HEK293T (cell line): ENCODE results near the gene PANX1.
A peak's percentile ranks its signal among the peaks of the same experiment; 100 is the strongest.

Experiments used
- CTCF ChIA-PET: fragments of 350-600 bp; formaldehyde crosslinking; extraction: SDS; loops from one replicate; lab custom pipeline; 2021; ENCODE audit warnings: antibody characterized with exemption, inconsistent platforms; lab: Yijun Ruan, JAX
- POLR2A ChIA-PET: fragments of 350-600 bp; formaldehyde crosslinking; extraction: SDS; loops from one replicate; lab custom pipeline; 2020; ENCODE audit warnings: antibody characterized with exemption, inconsistent platforms; lab: Yijun Ruan, JAX
- DNase-seq: peaks from one replicate; pipeline ENCODE4 v3.0.0; 2012; ENCODE audit warnings: mixed read lengths; ENCODE audit errors: extremely low spot score
- ARNT ChIP-seq: fragments of 450-650 bp; IDR thresholded peaks from 2 replicates; pipeline ENCODE4 v1.6.1; 2017; ENCODE audit warnings: mild to moderate bottlenecking
- BHLHE40 ChIP-seq: fragments of 450-650 bp; IDR thresholded peaks from 2 replicates; pipeline ENCODE4 v1.6.1; 2016; ENCODE audit warnings: mild to moderate bottlenecking, moderate library complexity, borderline replicate concordance
- CTBP1 ChIP-seq: fragments of 450-650 bp; IDR thresholded peaks from 2 replicates; pipeline ENCODE4 v1.6.1; 2016; ENCODE audit warnings: borderline replicate concordance
- ELF4 ChIP-seq: fragments of 450-650 bp; IDR thresholded peaks from 2 replicates; pipeline ENCODE4 v1.6.1; 2017; ENCODE audit warnings: antibody characterized with exemption
- FOXA1 ChIP-seq: fragments of 450-650 bp; IDR thresholded peaks from 2 replicates; pipeline ENCODE4 v1.6.1; 2016; ENCODE audit warnings: mild to moderate bottlenecking
- FOXK2 ChIP-seq: fragments of 450-650 bp; IDR thresholded peaks from 2 replicates; pipeline ENCODE4 v1.6.1; 2016; ENCODE audit warnings: mild to moderate bottlenecking
- FOXM1 ChIP-seq: fragments of 450-650 bp; IDR thresholded peaks from 2 replicates; pipeline ENCODE4 v1.6.1; 2017; ENCODE audit warnings: mild to moderate bottlenecking, borderline replicate concordance
- HDGF ChIP-seq: fragments of 450-650 bp; IDR thresholded peaks from 2 replicates; pipeline ENCODE4 v1.6.1; 2017; ENCODE audit warnings: antibody characterized with exemption, borderline replicate concordance
- L3MBTL2 ChIP-seq: fragments of 450-650 bp; conservative IDR thresholded peaks from 2 replicates; pipeline ENCODE4 v1.6.1; 2016; ENCODE audit warnings: mild to moderate bottlenecking
- NFRKB ChIP-seq: fragments of 450-650 bp; IDR thresholded peaks from 2 replicates; pipeline ENCODE4 v1.6.1; 2016; ENCODE audit warnings: mild to moderate bottlenecking, moderate library complexity
- PKNOX1 ChIP-seq: fragments of 450-650 bp; IDR thresholded peaks from 2 replicates; pipeline ENCODE4 v1.6.1; 2016
- SP1 ChIP-seq: fragments of 450-650 bp; IDR thresholded peaks from 2 replicates; pipeline ENCODE4 v1.6.1; 2017
- TARDBP ChIP-seq: fragments of 450-650 bp; IDR thresholded peaks from 2 replicates; pipeline ENCODE4 v1.6.1; 2016
- ZNF384 ChIP-seq: fragments of 450-650 bp; IDR thresholded peaks from 2 replicates; pipeline ENCODE4 v1.6.1; 2016

The PANX1 gene

GRCh38 chr11:94128291-94128745 lies 323 bp upstream of the PANX1 start:
- ChIA-PET POLR2A (interaction anchor here (1.0 to 2.7 kb wide), 12 partner anchors 9 to 416 kb away, joined by 3 to 19 read pairs (median 4); partner anchors contain the start of gene MED17), CTCF (interaction anchor here (0.7 to 2.2 kb wide), 2 partner anchors 11 to 43 kb away, joined by 3 to 6 read pairs; no protein-coding TSS in a partner anchor)
- peak; percentile 42 for DNase-seq
- TF ChIP-seq FOXM1: no peak
- TF ChIP-seq L3MBTL2: peak; percentile 89

GRCh38 chr11:94129512-94130297 lies 1.1 kb downstream of the PANX1 start:
- TF ChIP-seq SP1 (no peak), ELF4 (no peak), CTBP1 (no peak), ARNT (no peak), TARDBP (no peak), BHLHE40 (no peak), PKNOX1 (no peak), L3MBTL2 (no peak)
- no peak for DNase-seq
- POLR2A ChIA-PET: interaction anchor here (1.1 to 2.7 kb wide), 10 partner anchors 10 to 414 kb away, joined by 3 to 19 read pairs (median 4); no protein-coding TSS in a partner anchor
- CTCF ChIA-PET: interaction anchor here (0.6 to 2.2 kb wide), 3 partner anchors 21 to 611 kb away, joined by 3 to 6 read pairs (median 6); no protein-coding TSS in a partner anchor

GRCh38 chr11:94130298-94131046 lies 1.8 kb downstream of the PANX1 start:
- ChIA-PET CTCF (no interaction called here), POLR2A (interaction anchor here (1.1 to 2.7 kb wide), 4 partner anchors 12 to 24 kb away, joined by 3 to 19 read pairs (median 4); no protein-coding TSS in a partner anchor)
- TF ChIP-seq SP1: no peak
- no peak for TF ChIP-seq ZNF384
- no peak for TF ChIP-seq FOXM1
- no peak for TF ChIP-seq BHLHE40
- TF ChIP-seq NFRKB: no peak
- no peak for TF ChIP-seq PKNOX1
- no peak for TF ChIP-seq ELF4
- TF ChIP-seq FOXA1: no peak
- TF ChIP-seq TARDBP: no peak
- TF ChIP-seq HDGF: no peak
- no peak for DNase-seq

- no peak for DNase-seq
- ChIA-PET POLR2A (interaction anchor here (1.0 kb wide), 1 partner anchor 22 kb away, joined by 3 read pairs; no protein-coding TSS in a partner anchor), CTCF (interaction anchor here (0.7 to 0.8 kb wide), 3 partner anchors 26 to 1382 kb away, joined by 3 read pairs; no protein-coding TSS in a partner anchor)
- TF ChIP-seq HDGF: no peak
- no peak for TF ChIP-seq FOXK2
- no peak for TF ChIP-seq SP1
- TF ChIP-seq TARDBP: no peak
Observed at GRCh38 chr11:94131047-94131717, 2.5 kb downstream of the PANX1 start.

GRCh38 chr11:94131718-94132115 lies 3.1 kb downstream of the PANX1 start:
- CTCF ChIA-PET: interaction anchor here (0.6 to 0.8 kb wide), 4 partner anchors 26 to 1381 kb away, joined by 3 to 7 read pairs (median 3); no protein-coding TSS in a partner anchor
- DNase-seq: no peak
- POLR2A ChIA-PET: interaction anchor here (1.0 kb wide), 1 partner anchor 22 kb away, joined by 3 read pairs; no protein-coding TSS in a partner anchor

More at GRCh38 chr11:94131718-94132115, 3.1 kb downstream of the PANX1 start:
- no peak for TF ChIP-seq L3MBTL2
- no peak for TF ChIP-seq PKNOX1
- TF ChIP-seq TARDBP: no peak
- no peak for TF ChIP-seq NFRKB
- TF ChIP-seq SP1: no peak
- TF ChIP-seq ARNT: no peak
- TF ChIP-seq ELF4: no peak
- no peak for TF ChIP-seq HDGF
- TF ChIP-seq FOXA1: no peak
- no peak for TF ChIP-seq ZNF384
- no peak for TF ChIP-seq FOXK2
